NT2/D1 (cell line): Measurements from ENCODE around the gene BCKDHB.

ENCODE experiments used
- SUZ12 ChIP-seq: IDR thresholded peaks from 2 replicates; pipeline ENCODE4 v1.6.1; 2011; ENCODE audit not compliant: insufficient read length, insufficient read depth; ENCODE audit errors: extremely low read depth
- YY1 ChIP-seq: IDR thresholded peaks from 2 replicates; pipeline ENCODE4 v1.6.1; 2011; ENCODE audit not compliant: insufficient read length, insufficient read depth
- ZNF274 ChIP-seq: IDR thresholded peaks from 2 replicates; pipeline ENCODE4 v1.6.1; 2011; ENCODE audit warnings: mild to moderate bottlenecking, low read depth, low read length

DNA sequence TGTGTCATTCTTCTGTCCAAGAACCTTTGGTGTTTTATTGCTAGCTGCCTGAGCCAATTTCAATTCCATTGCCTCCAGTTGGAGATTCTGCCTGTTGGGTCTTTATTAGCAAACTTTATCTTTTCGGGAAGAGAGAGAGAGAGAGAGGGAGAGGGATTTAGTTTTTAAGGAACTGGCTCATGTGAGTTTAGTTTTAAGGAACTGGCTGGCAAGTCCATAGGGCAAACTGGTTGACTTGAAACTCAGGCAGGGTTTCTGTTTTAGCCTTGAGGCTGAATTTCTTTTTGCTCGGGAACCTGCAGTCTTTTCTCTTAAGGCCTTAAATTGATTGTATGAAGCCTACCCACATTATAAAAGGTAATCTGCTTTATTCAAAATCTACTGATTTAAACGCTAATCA lies 23.0 kb downstream of the BCKDHB start:
- TF ChIP-seq SUZ12 (no peak), YY1 (no peak), ZNF274 (no peak)
